CD14-positive monocyte (primary cell): ENCODE data around the gene ABO. TPM values are rescaled to one million over a fixed set of nuclear protein-coding genes. Genes with fewer than 3 reads are reported as not detected.

Experiments
- DNase-seq, 3 donors: peaks; one replicate each; pipeline ENCODE4 v3.0.0-alpha.2; 2011 to 2022
- H2AFZ ChIP-seq: 2 replicates; pipeline ENCODE4 v1.6.0; 2012; ENCODE audit warnings: mild to moderate bottlenecking, low read depth, low read length, inconsistent platforms; ENCODE audit not compliant: insufficient read depth, poor library complexity, severe bottlenecking
- H3K27ac ChIP-seq, 2 donors: 1 replicate in 1 of 2; 2 replicates in 1 of 2; pipeline ENCODE4 v1.5.1; 2012 to 2013; ENCODE audit warnings: low read length in 2 of 2, control low read depth in 1 of 2, inconsistent platforms in 1 of 2, low read depth in 1 of 2, mild to moderate bottlenecking in 1 of 2
- H3K27me3 ChIP-seq, 2 donors: one replicate each; pipeline versions ENCODE4 v1.6.0 to v1.6.1; 2011 to 2013; ENCODE audit warnings: low read length in 2 of 2; ENCODE audit not compliant: control insufficient read depth in 2 of 2, insufficient read depth in 2 of 2
- H3K36me3 ChIP-seq, 2 donors: replicated peaks in 1 of 2; 1 replicate in 1 of 2; 2 replicates in 1 of 2; pipeline versions ENCODE4 v1.5.1 to v1.6.1; 2012 to 2013; ENCODE audit warnings: low read length in 2 of 2, control low read depth in 1 of 2, inconsistent platforms in 1 of 2, mild to moderate bottlenecking in 1 of 2; ENCODE audit not compliant: insufficient read depth in 2 of 2, control insufficient read depth in 1 of 2
- H3K4me1 ChIP-seq, 2 donors: 1 replicate in 1 of 2; 2 replicates in 1 of 2; pipeline versions ENCODE4 v1.5.1 to v1.6.1; 2012 to 2013; ENCODE audit warnings: low read length in 2 of 2, control low read depth in 1 of 2, inconsistent platforms in 1 of 2, mild to moderate bottlenecking in 1 of 2, moderate library complexity in 1 of 2; ENCODE audit not compliant: insufficient read depth in 2 of 2, control insufficient read depth in 1 of 2
- H3K4me2 ChIP-seq: replicated peaks from 2 replicates; pipeline ENCODE3; 2012; ENCODE audit warnings: low read length, moderate library complexity, mild to moderate bottlenecking; ENCODE audit not compliant: poor library complexity, severe bottlenecking; ENCODE audit errors: extremely low read depth
- H3K4me3 ChIP-seq, 3 experiments: fragments of 200-600 bp in 1 of 3; sonication (generic) in 1 of 3; replicated peaks in 1 of 3; 1 replicate in 2 of 3; 2 replicates in 1 of 3; pipeline ENCODE4 v1.5.1; 2011 to 2013; ENCODE audit warnings: low read length in 3 of 3, mild to moderate bottlenecking in 3 of 3, control low read depth in 2 of 3, low read depth in 2 of 3, inconsistent platforms in 1 of 3, moderate library complexity in 1 of 3
- H3K79me2 ChIP-seq: 2 replicates; pipeline ENCODE4 v1.6.0; 2012; ENCODE audit warnings: mild to moderate bottlenecking, control low read depth, inconsistent platforms, low read length, moderate library complexity; ENCODE audit not compliant: insufficient read depth
- H3K9ac ChIP-seq: 2 replicates; pipeline ENCODE4 v1.6.0; 2017; ENCODE audit warnings: low read length, mild to moderate bottlenecking; ENCODE audit not compliant: insufficient read depth, poor library complexity, severe bottlenecking
- H3K9me3 ChIP-seq, 2 donors: replicated peaks in 1 of 2; 1 replicate in 1 of 2; 2 replicates in 1 of 2; pipeline versions ENCODE4 v1.5.1 to v1.6.1; 2012 to 2013; ENCODE audit warnings: low read length in 2 of 2, control low read depth in 1 of 2; ENCODE audit not compliant: control insufficient read depth in 1 of 2, insufficient read depth in 1 of 2
- H4K20me1 ChIP-seq: 2 replicates; pipeline ENCODE4 v1.6.0; 2012; ENCODE audit warnings: mild to moderate bottlenecking, low read length, control low read depth, moderate library complexity; ENCODE audit not compliant: insufficient read depth
- H3K27ac Mint-ChIP-seq, 7 donors: one replicate each; pipeline ENCODE4 v1.8.0; 2020; ENCODE audit warnings: mild to moderate bottlenecking in 7 of 7, mixed read lengths in 7 of 7, moderate library complexity in 6 of 7, inconsistent platforms in 2 of 7
- H3K27me3 Mint-ChIP-seq, 3 donors: one replicate each; pipeline ENCODE4 v1.8.0; 2021 to 2022; ENCODE audit warnings: low read depth in 3 of 3, mild to moderate bottlenecking in 3 of 3, mixed read lengths in 3 of 3, moderate library complexity in 3 of 3, inconsistent platforms in 1 of 3
- H3K36me3 Mint-ChIP-seq, 2 donors: one replicate each; pipeline ENCODE4 v1.8.0; 2020; ENCODE audit warnings: mixed read lengths in 2 of 2, inconsistent platforms in 1 of 2, mild to moderate bottlenecking in 1 of 2
- H3K4me1 Mint-ChIP-seq: one replicate; pipeline ENCODE4 v1.8.0; 2020; ENCODE audit warnings: mild to moderate bottlenecking, mixed read lengths
- H3K4me3 Mint-ChIP-seq, 2 donors: one replicate each; pipeline ENCODE4 v1.8.0; 2020; ENCODE audit warnings: mild to moderate bottlenecking in 2 of 2, mixed read lengths in 2 of 2, moderate library complexity in 1 of 2
- H3K9me3 Mint-ChIP-seq, 7 donors: one replicate each; pipeline ENCODE4 v1.8.0; 2020 to 2022; ENCODE audit warnings: mixed read lengths in 7 of 7, mild to moderate bottlenecking in 6 of 7, moderate library complexity in 6 of 7, inconsistent platforms in 2 of 7
- CTCF ChIP-seq: fragments of 200-600 bp; IDR thresholded peaks from one replicate; pipeline ENCODE4 v1.8.0; 2022; ENCODE audit warnings: antibody characterized with exemption, mild to moderate bottlenecking
- WGBS: methylation state at CpG from one replicate; pipeline ENCODE4 v1.1.5; 2013; ENCODE audit warnings: missing lambda C conversion rate; ENCODE audit not compliant: insufficient coverage; 5-methylcytosine and 5-hydroxymethylcytosine counted together
- intact Hi-C, 2 donors: fragments of 100-400 bp; cut with micrococcal nuclease; formaldehyde crosslinking; loops; one replicate each; pipeline versions ENCODE4 v1.15.0 to v1.15.1; 2023
- polyA plus RNA-seq, 3 donors: library from polyadenylated mRNA; depleted of rRNA in 1 of 3; unstranded in 2 of 3; stranded (reverse) in 1 of 3; fragments of 300-500 nt in 2 of 3; fragments of >200 nt in 1 of 3; fragmentation: Illumina TruSeq in 2 of 3; gene quantifications; 1 replicate in 2 of 3; 2 replicates in 1 of 3; pipeline ENCODE4 v1.2.3, GENCODE V29; 2012 to 2021

The ABO gene
- polyA plus RNA-seq, 3 donors: 0.50 to 2.1 TPM; not detected in 1

- Mint-ChIP-seq H3K4me3 (no peak overlapping the region), H3K9me3 (peaks cover 0 to 3% (median 0%) of the 10 kb centered on the region in 7 donors), H3K36me3 (no peaks in the 10 kb centered on the region), H3K27ac (no peak overlapping the region), H3K27me3 (peaks cover 2 to 6% (median 5%) of the 10 kb centered on the region in 3 donors), H3K4me1 (peaks cover 4% of the 10 kb centered on the region)
- no peaks in the 10 kb centered on the region for H4K20me1 ChIP-seq
- no peak for TF ChIP-seq CTCF
- no peak overlapping the region for H3K4me2 ChIP-seq
- H3K9me3 ChIP-seq: no peaks in the 10 kb centered on the region
- WGBS: 13% methylated on average over 12 of the region's 13 CpGs
- no peaks in the 10 kb centered on the region for H3K36me3 ChIP-seq
- DNase-seq: no peak
- no peaks in the 10 kb centered on the region for H3K27me3 ChIP-seq
- H3K79me2 ChIP-seq: no peaks in the 10 kb centered on the region
- H3K4me1 ChIP-seq: peaks cover 0 to 3% of the 10 kb centered on the region in 2 donors
- intact Hi-C loops: no loop called here
- no peak overlapping the region for H3K4me3 ChIP-seq
- no peak overlapping the region for H3K9ac ChIP-seq
- H2AFZ ChIP-seq: no peak overlapping the region
- no peak overlapping the region for H3K27ac ChIP-seq
Measured at GRCh38 chr9:133257465-133257956, 17.5 kb downstream of the ABO start.

GRCh38 chr9:133256686-133257091 lies 18.3 kb downstream of the ABO start:
- Mint-ChIP-seq H3K9me3 (peaks cover 0 to 3% (median 0%) of the 10 kb centered on the region in 7 donors), H3K4me1 (peaks cover 4% of the 10 kb centered on the region), H3K36me3 (no peaks in the 10 kb centered on the region), H3K27ac (no peak overlapping the region), H3K27me3 (peaks cover 2 to 5% (median 3%) of the 10 kb centered on the region in 3 donors), H3K4me3 (no peak overlapping the region)
- H3K4me3 ChIP-seq: no peak overlapping the region
- no peak overlapping the region for H2AFZ ChIP-seq
- 45% methylated on average over 9 of the region's 10 CpGs for WGBS
- H3K79me2 ChIP-seq: no peaks in the 10 kb centered on the region
- no peaks in the 10 kb centered on the region for H4K20me1 ChIP-seq
- DNase-seq: no peak
- no peak overlapping the region for H3K4me2 ChIP-seq
- peaks cover 0 to 12% of the 10 kb centered on the region in 2 donors for H3K4me1 ChIP-seq
- H3K9me3 ChIP-seq: no peaks in the 10 kb centered on the region
- H3K27ac ChIP-seq: no peak overlapping the region
- TF ChIP-seq CTCF: no peak
- H3K36me3 ChIP-seq: no peaks in the 10 kb centered on the region
- intact Hi-C loops: no loop called here
- no peaks in the 10 kb centered on the region for H3K27me3 ChIP-seq
- H3K9ac ChIP-seq: no peak overlapping the region
